HepG2 (cell line): ENCODE data around the gene ESPNL. TPM values are rescaled to one million over a fixed set of nuclear protein-coding genes. Genes with fewer than 3 reads are reported as not detected.

ENCODE experiments used
- CEBPB ChIP-seq: IDR thresholded peaks from 2 replicates; pipeline ENCODE4 v1.6.1; 2011; ENCODE audit warnings: low read depth, low read length, improper control_type of control experiment, borderline replicate concordance
- CEBPZ ChIP-seq: IDR thresholded peaks from 2 replicates; pipeline ENCODE4 v1.6.1; 2012; ENCODE audit warnings: low read length, improper control_type of control experiment
- CHD2 ChIP-seq: IDR thresholded peaks from 2 replicates; pipeline ENCODE4 v1.6.1; 2011; ENCODE audit warnings: low read depth, low read length, improper control_type of control experiment
- EHMT2 ChIP-seq: fragments of 200-600 bp; sonication (generic); IDR thresholded peaks from 2 replicates; pipeline ENCODE4 v1.7.0; 2017; ENCODE audit warnings: antibody characterized with exemption, low read depth, low read length, borderline replicate concordance
- HCFC1 ChIP-seq: fragments of 150-350 bp; IDR thresholded peaks from 2 replicates; pipeline ENCODE4 v1.6.1; 2014; ENCODE audit warnings: low read depth, low read length
- JUN ChIP-seq: sonication (generic); formaldehyde crosslinking; IDR thresholded peaks from 2 replicates; pipeline ENCODE4 v1.4.0; 2020; ENCODE audit warnings: mild to moderate bottlenecking, missing genetic modification reagents
- MTF1 ChIP-seq: sonication (generic); formaldehyde crosslinking; IDR thresholded peaks from 2 replicates; pipeline ENCODE4 v1.5.0; 2020; ENCODE audit warnings: missing genetic modification reagents
- MXI1 ChIP-seq: IDR thresholded peaks from 3 replicates; pipeline ENCODE4 v1.6.1; 2012; ENCODE audit warnings: low read depth, low read length, inconsistent platforms, borderline replicate concordance
- MYPOP ChIP-seq: sonication (generic); formaldehyde crosslinking; IDR thresholded peaks from 2 replicates; pipeline ENCODE4 v1.8.1; 2023; ENCODE audit warnings: mild to moderate bottlenecking, moderate library complexity, missing genetic modification reagents
- SOX5 ChIP-seq: IDR thresholded peaks from 2 replicates; pipeline ENCODE4 v1.6.1; 2016; ENCODE audit warnings: borderline replicate concordance
- ZNF451 ChIP-seq: sonication (generic); formaldehyde crosslinking; IDR thresholded peaks from 2 replicates; pipeline ENCODE4 v1.5.0; 2020; ENCODE audit warnings: mild to moderate bottlenecking, missing genetic modification reagents
- ZNF616 ChIP-seq: sonication (generic); formaldehyde crosslinking; IDR thresholded peaks from 2 replicates; pipeline ENCODE4 v1.5.0; 2020; ENCODE audit warnings: low read depth, mild to moderate bottlenecking, missing genetic modification reagents
- ZNF891 ChIP-seq: sonication (generic); formaldehyde crosslinking; IDR thresholded peaks from 2 replicates; pipeline ENCODE4 v1.5.0; 2020; ENCODE audit warnings: mild to moderate bottlenecking, missing genetic modification reagents
- polyA plus RNA-seq, 8 experiments: library from polyadenylated mRNA; depleted of rRNA in 3 of 8; stranded (reverse) in 7 of 8; unstranded in 1 of 8; fragments of >200 nt; fragmentation: Illumina TruSeq in 4 of 8; extraction: Trizol in 4 of 8; gene quantifications; 2 replicates each; pipeline versions ENCODE4 v1.2.1 to v1.2.3, GENCODE V29; 2011 to 2016; ENCODE audit warnings: low read depth in 4 of 8, missing spikeins in 1 of 8, mixed read lengths in 1 of 8; ENCODE audit not compliant: insufficient read depth in 1 of 8
- total RNA-seq, 5 experiments: library from RNA; depleted of rRNA; stranded (reverse); fragments of >200 nt; fragmentation: Illumina TruSeq; extraction: Trizol; gene quantifications; 2 replicates each; pipeline ENCODE4 v1.2.3, GENCODE V29; 2016; ENCODE audit warnings: low read depth in 1 of 5
- TF ChIP-seq, protein P1 (sequence below): sonication (generic); formaldehyde crosslinking; IDR thresholded peaks from 2 replicates; pipeline ENCODE4 v1.8.0; 2022; ENCODE audit warnings: mild to moderate bottlenecking, missing genetic modification reagents; ENCODE audit not compliant: insufficient replicate concordance
- TF ChIP-seq, protein P2 (sequence below): sonication (generic); formaldehyde crosslinking; IDR thresholded peaks from 2 replicates; pipeline ENCODE4 v1.5.1; 2020; ENCODE audit warnings: missing genetic modification reagents, mild to moderate bottlenecking, borderline replicate concordance

ESPNL gene
- total and polyA plus RNA-seq, 2 of the 13 experiments (the other 11 are each of a cell fraction or from before 2014, with no cell fraction given), result 0.45 to 0.80 TPM

DNA sequence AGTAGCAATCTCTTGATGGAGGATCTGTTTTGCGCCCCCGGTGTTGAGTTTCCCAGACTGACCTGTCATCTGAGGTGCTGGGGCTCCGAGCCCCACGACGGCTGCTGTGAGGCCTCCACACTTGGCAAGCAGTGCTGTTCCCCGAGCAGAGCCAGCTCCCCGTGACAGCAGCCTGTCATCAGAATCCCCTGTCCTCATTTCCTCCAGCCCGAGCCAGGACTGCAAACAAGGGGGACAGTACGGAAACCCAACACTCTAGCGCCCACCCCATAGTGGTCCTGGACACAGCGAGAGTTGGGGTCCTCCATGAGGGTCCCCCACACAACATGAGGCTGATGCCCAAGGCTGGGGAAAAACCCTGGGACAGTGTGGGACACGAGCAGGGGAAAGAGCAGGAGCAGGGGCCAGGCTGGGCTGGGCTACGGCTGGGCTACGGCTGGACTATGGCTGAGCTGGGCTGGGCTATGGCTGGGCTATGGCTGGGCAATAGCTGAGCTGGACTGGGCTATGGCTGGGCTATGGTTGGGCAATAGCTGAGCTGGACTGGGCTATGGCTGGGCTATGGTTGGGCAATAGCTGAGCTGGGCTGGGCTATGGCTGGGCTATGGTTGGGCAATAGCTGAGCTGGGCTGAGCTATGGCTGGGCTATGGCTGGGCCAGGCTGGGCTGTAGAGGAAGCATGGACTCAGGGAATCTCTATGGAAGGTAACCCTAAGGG lies 36.8 kb downstream of the ESPNL start (continued):
- TF ChIP-seq, protein P1, sequence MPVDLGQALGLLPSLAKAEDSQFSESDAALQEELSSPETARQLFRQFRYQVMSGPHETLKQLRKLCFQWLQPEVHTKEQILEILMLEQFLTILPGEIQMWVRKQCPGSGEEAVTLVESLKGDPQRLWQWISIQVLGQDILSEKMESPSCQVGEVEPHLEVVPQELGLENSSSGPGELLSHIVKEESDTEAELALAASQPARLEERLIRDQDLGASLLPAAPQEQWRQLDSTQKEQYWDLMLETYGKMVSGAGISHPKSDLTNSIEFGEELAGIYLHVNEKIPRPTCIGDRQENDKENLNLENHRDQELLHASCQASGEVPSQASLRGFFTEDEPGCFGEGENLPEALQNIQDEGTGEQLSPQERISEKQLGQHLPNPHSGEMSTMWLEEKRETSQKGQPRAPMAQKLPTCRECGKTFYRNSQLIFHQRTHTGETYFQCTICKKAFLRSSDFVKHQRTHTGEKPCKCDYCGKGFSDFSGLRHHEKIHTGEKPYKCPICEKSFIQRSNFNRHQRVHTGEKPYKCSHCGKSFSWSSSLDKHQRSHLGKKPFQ (CRISPR knock-in tag), result no peak
- no peak for TF ChIP-seq CEBPZ
- no peak for TF ChIP-seq HCFC1
- no peak for TF ChIP-seq SOX5 (CRISPR knock-in tag)
- TF ChIP-seq MXI1, result peak; percentile 26; the same call in 1 of the 3 replicates
- TF ChIP-seq CHD2, result peak; percentile 26; the same call in 1 of the 2 replicates
- no peak for TF ChIP-seq EHMT2
- TF ChIP-seq CEBPB, result peak; percentile 100
- TF ChIP-seq, protein P2, sequence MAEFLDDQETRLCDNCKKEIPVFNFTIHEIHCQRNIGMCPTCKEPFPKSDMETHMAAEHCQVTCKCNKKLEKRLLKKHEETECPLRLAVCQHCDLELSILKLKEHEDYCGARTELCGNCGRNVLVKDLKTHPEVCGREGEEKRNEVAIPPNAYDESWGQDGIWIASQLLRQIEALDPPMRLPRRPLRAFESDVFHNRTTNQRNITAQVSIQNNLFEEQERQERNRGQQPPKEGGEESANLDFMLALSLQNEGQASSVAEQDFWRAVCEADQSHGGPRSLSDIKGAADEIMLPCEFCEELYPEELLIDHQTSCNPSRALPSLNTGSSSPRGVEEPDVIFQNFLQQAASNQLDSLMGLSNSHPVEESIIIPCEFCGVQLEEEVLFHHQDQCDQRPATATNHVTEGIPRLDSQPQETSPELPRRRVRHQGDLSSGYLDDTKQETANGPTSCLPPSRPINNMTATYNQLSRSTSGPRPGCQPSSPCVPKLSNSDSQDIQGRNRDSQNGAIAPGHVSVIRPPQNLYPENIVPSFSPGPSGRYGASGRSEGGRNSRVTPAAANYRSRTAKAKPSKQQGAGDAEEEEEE (CRISPR knock-in tag), result no peak
- no peak for TF ChIP-seq MTF1 (CRISPR knock-in tag)
- TF ChIP-seq ZNF891 (CRISPR knock-in tag), result no peak; the same call in 1 of the 2 replicates
- TF ChIP-seq ZNF451 (CRISPR knock-in tag), result no peak
- no peak for TF ChIP-seq MYPOP (CRISPR knock-in tag)
- no peak for TF ChIP-seq ZNF616 (CRISPR knock-in tag)
- TF ChIP-seq JUN (CRISPR knock-in tag), result no peak
